Measurements from ENCODE around the gene ABRAXAS1.

- TF ChIP-seq CTCF (IDR thresholded peaks at IDR 0.05 in 4 of 5, conservative IDR thresholded peaks at IDR 0.05 in 1 of 5), result no peak
- no peak for TF ChIP-seq POLR2A (IDR thresholded peaks at IDR 0.05)
Observed at GRCh38 chr4:83473966-83474365, 10.9 kb downstream of the ABRAXAS1 start.
